A673 (cell line): Measurements from ENCODE around the gene HYAL2. TPM values are rescaled to one million over a fixed set of nuclear protein-coding genes. Genes with fewer than 3 reads are reported as not detected.

Experiments used
- BruUV-seq: library from RNA; stranded (reverse); fragments of 400-500 nt; replicated peaks from 2 replicates; lab custom pipeline; 2021; lab: Mats Ljungman, UMichigan
- CTCF ChIA-PET: fragments of 300-600 bp; sonication (Branson Sonifier 250); formaldehyde crosslinking; loops from one replicate; lab custom pipeline; 2022; ENCODE audit warnings: antibody characterized with exemption; lab: Charles Lee
- POLR2A ChIA-PET: fragments of 300-600 bp; sonication (Branson Sonifier 250); formaldehyde crosslinking; loops from one replicate; lab custom pipeline; 2022; ENCODE audit warnings: antibody characterized with exemption; ENCODE audit not compliant: low non-redundant PET; lab: Charles Lee
- DNase-seq: peaks from one replicate; pipeline ENCODE4 v3.0.0-alpha.2; 2015; ENCODE audit warnings: low spot score
- H3K27ac ChIP-seq: fragments of 200-600 bp; sonication (generic); 2 replicates; pipeline ENCODE4 v1.5.1; 2016; ENCODE audit warnings: mixed run types, low read depth, mild to moderate bottlenecking, mixed read lengths, antibody characterized with exemption, low read length; ENCODE audit not compliant: poor library complexity, severe bottlenecking
- H3K27me3 ChIP-seq: fragments of 200-600 bp; sonication (generic); replicated peaks from 2 replicates; pipeline ENCODE4 v1.6.1; 2017; ENCODE audit warnings: mixed run types, low read depth, mild to moderate bottlenecking, mixed read lengths, antibody characterized with exemption, low read length; ENCODE audit not compliant: insufficient read depth, poor library complexity
- H3K36me3 ChIP-seq: fragments of 200-600 bp; sonication (generic); 2 replicates; pipeline ENCODE4 v1.6.1; 2016; ENCODE audit warnings: mixed run types, mild to moderate bottlenecking, mixed read lengths, antibody characterized with exemption, low read length; ENCODE audit not compliant: insufficient read depth, poor library complexity, severe bottlenecking
- H3K4me1 ChIP-seq: fragments of 200-600 bp; sonication (generic); 2 replicates; pipeline ENCODE4 v1.6.1; 2017; ENCODE audit warnings: mixed run types, mild to moderate bottlenecking, mixed read lengths, antibody characterized with exemption, low read length; ENCODE audit not compliant: insufficient read depth, poor library complexity, severe bottlenecking
- H3K4me3 ChIP-seq: fragments of 200-600 bp; sonication (generic); 2 replicates; pipeline ENCODE4 v1.5.1; 2016; ENCODE audit warnings: low read depth, mixed run types, mild to moderate bottlenecking, mixed read lengths, low read length; ENCODE audit not compliant: poor library complexity, severe bottlenecking
- H3K9me3 ChIP-seq: fragments of 200-600 bp; sonication (generic); 2 replicates; pipeline ENCODE4 v1.6.1; 2016; ENCODE audit warnings: mixed run types, low read depth, mild to moderate bottlenecking, mixed read lengths, antibody characterized with exemption, low read length; ENCODE audit not compliant: poor library complexity, severe bottlenecking
- EZH2 ChIP-seq: fragments of 200-600 bp; sonication (generic); IDR thresholded peaks from 2 replicates; pipeline ENCODE4 v1.6.1; 2017; ENCODE audit warnings: borderline replicate concordance, low read depth, mild to moderate bottlenecking, mixed read lengths, antibody characterized with exemption, low read length; ENCODE audit not compliant: poor library complexity, severe bottlenecking
- intact Hi-C: fragments of 100-400 bp; cut with micrococcal nuclease; formaldehyde crosslinking; loops from one replicate; pipeline ENCODE4 v1.10.0; 2022; ENCODE audit not compliant: unreplicated experiment
- total RNA-seq: library from RNA; stranded (reverse); gene quantifications from 2 replicates; pipeline ENCODE4 v1.2.3, GENCODE V29; 2021
- TF ChIP-seq, protein P1 (sequence below): fragments of 300-800, 200-600 bp; sonication (generic); conservative IDR thresholded peaks from 2 replicates; pipeline ENCODE4 v1.5.1; 2017; ENCODE audit warnings: low read depth, mild to moderate bottlenecking, antibody characterized with exemption, low read length, moderate library complexity, mixed read lengths

Gene HYAL2
- total RNA-seq, 1 experiment from 2014 or later, result 18.1 TPM

DNA sequence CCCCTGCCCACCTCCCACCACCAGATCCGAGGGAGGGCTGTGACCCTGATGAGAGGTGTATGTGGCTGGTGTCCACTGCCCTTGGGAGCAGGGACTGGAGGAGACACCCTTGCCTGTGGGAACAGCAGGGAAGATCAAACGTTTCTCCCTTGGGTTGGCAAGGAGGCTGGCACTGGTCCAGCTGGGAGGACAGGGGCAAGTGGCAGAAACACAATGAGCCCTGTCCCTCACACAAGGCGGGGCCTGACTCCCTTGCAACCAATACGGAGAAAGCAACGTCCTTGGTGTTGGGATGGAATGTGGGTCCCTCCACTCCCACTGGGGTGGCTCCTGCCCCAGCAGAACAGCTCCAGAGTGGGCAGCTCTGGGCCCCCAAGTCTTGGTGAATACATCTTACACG, 5.2 kb downstream of the HYAL2 start:
- POLR2A ChIA-PET, result no interaction called here

DNA sequence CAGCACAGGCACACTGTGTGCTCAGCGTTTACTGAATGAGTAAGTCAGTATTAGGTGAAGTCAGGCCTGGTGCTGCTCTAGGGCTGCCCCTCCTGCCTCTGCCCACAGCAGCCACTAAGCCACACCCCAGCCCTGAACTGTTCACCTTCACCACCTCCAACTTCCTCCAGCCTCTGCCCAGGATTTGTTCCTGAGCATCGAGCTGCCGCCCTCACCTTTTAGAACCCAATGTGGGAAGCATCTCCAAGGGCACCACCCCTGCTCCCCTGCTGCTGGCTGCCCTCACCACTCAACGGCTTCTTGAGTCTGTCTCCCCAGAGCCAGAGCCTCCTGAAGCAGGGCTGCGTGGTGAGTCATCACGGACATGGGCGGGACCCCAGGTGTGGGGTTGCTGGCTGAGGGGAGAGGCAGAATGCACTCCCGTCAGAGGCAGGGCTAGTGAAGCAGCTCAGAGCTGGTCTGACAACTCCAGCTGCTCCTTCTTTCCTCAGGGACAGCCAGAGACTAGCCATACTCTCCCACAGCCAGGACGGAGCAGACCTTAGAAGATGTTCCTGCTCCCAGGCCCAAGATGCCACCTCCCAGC, 5.8 kb downstream of the HYAL2 start:
- no peak for TF ChIP-seq EZH2
- TF ChIP-seq, protein P1, sequence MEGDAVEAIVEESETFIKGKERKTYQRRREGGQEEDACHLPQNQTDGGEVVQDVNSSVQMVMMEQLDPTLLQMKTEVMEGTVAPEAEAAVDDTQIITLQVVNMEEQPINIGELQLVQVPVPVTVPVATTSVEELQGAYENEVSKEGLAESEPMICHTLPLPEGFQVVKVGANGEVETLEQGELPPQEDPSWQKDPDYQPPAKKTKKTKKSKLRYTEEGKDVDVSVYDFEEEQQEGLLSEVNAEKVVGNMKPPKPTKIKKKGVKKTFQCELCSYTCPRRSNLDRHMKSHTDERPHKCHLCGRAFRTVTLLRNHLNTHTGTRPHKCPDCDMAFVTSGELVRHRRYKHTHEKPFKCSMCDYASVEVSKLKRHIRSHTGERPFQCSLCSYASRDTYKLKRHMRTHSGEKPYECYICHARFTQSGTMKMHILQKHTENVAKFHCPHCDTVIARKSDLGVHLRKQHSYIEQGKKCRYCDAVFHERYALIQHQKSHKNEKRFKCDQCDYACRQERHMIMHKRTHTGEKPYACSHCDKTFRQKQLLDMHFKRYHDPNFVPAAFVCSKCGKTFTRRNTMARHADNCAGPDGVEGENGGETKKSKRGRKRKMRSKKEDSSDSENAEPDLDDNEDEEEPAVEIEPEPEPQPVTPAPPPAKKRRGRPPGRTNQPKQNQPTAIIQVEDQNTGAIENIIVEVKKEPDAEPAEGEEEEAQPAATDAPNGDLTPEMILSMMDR, result no peak
- Histone ChIP-seq H3K27ac (no peak overlapping the region), H3K4me3 (no peak overlapping the region), H3K9me3 (no peaks in the 10 kb centered on the region), H3K4me1 (peaks cover under 1% of the 10 kb centered on the region), H3K27me3 (no peaks in the 10 kb centered on the region), H3K36me3 (no peaks in the 10 kb centered on the region)
- ChIA-PET POLR2A (no interaction called here), CTCF (no interaction called here)
- DNase-seq, result no peak
- intact Hi-C loops, result no loop called here
- no TSS peak for BruUV-seq

More for the DNA sequence above, 5.2 kb downstream of the HYAL2 start:
- BruUV-seq, result no TSS peak
- Histone ChIP-seq H3K9me3 (no peaks in the 10 kb centered on the region), H3K36me3 (no peaks in the 10 kb centered on the region), H3K27ac (no peak overlapping the region), H3K4me1 (peaks cover 3% of the 10 kb centered on the region), H3K4me3 (no peak overlapping the region), H3K27me3 (no peaks in the 10 kb centered on the region)
- no peak for DNase-seq
- intact Hi-C loops, result no loop called here
- CTCF ChIA-PET, result no interaction called here
- TF ChIP-seq EZH2, result no peak
- TF ChIP-seq, protein P1, result no peak

GRCh38 chr3:50314816-50315215, 7.7 kb downstream of the HYAL2 start:
- Histone ChIP-seq H3K4me1 (no peaks in the 10 kb centered on the region), H3K9me3 (no peaks in the 10 kb centered on the region), H3K36me3 (no peaks in the 10 kb centered on the region), H3K27ac (no peak overlapping the region), H3K27me3 (no peaks in the 10 kb centered on the region), H3K4me3 (no peak overlapping the region)
- CTCF ChIA-PET, result no interaction called here
- DNase-seq, result no peak
- POLR2A ChIA-PET, result no interaction called here
- BruUV-seq, result no TSS peak
- TF ChIP-seq, protein P1, result no peak
- no peak for TF ChIP-seq EZH2
- intact Hi-C loops, result no loop called here
